ENCODE results near the gene PRR20A.

PRR20A gene

DNA sequence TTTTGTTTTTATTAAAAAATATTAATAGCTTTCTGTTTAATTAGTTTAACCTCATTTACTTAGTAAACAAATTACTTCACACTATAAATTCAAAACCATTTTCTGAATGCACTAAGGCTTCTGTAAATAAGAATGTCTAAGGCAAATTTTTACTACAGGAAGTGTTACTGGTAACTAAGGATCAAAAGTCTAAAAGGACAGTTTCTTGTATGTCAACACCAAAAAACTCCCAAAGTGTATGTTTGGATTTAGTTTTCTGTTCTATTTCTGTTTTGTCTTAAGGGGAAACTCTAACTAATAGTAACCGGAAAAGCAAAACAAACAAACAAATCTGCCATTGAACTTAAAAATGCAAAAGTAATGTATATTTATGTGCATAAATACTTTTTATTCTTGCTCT is 50.9 kb downstream of the PRR20A start:
- no peak for TF ChIP-seq ZFX (IDR thresholded peaks at IDR 0.05; ENCODE audit: borderline replicate concordance)
- TF ChIP-seq, protein P1, sequence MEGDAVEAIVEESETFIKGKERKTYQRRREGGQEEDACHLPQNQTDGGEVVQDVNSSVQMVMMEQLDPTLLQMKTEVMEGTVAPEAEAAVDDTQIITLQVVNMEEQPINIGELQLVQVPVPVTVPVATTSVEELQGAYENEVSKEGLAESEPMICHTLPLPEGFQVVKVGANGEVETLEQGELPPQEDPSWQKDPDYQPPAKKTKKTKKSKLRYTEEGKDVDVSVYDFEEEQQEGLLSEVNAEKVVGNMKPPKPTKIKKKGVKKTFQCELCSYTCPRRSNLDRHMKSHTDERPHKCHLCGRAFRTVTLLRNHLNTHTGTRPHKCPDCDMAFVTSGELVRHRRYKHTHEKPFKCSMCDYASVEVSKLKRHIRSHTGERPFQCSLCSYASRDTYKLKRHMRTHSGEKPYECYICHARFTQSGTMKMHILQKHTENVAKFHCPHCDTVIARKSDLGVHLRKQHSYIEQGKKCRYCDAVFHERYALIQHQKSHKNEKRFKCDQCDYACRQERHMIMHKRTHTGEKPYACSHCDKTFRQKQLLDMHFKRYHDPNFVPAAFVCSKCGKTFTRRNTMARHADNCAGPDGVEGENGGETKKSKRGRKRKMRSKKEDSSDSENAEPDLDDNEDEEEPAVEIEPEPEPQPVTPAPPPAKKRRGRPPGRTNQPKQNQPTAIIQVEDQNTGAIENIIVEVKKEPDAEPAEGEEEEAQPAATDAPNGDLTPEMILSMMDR (IDR thresholded peaks at IDR 0.05), result no peak
- H3K27ac ChIP-seq, result no peak overlapping the region
